HPDE6-E6E7 (cell line): ENCODE data around the gene DNAJC12.
"Not testable (repeated sequence)": the region's sequence is repeated elsewhere in the genome, so short reads cannot be mapped to it uniquely, and the experiment has no call there.

Experiments
- DNase-seq: peaks from one replicate; pipeline ENCODE4 v3.0.0; 2011; ENCODE audit warnings: missing footprints; ENCODE audit errors: extremely low spot score

Gene DNAJC12

DNA sequence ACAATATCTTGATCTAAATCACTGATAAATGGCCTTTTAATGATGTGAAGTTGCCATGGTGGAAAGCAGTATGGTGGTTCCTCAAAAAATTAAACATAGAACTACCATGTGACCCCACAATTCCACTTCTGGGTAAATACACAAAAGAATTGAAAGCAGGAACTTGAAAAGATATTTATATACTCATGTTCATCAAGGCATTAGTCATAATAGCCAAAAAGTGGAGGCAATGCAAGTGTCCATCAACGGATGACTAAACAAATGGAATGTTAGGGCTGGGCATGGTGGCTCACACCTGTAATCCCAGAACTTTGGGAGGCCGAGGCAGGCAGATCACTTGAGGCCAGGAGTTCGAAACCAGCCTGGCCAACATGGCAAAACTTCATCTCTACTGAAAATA, 2.0 kb upstream of the DNAJC12 start:
- no peak for DNase-seq

- DNase-seq, result not testable (repeated sequence)
Observed at GRCh38 chr10:67839511-67839910, 1.5 kb upstream of the DNAJC12 start.

DNA sequence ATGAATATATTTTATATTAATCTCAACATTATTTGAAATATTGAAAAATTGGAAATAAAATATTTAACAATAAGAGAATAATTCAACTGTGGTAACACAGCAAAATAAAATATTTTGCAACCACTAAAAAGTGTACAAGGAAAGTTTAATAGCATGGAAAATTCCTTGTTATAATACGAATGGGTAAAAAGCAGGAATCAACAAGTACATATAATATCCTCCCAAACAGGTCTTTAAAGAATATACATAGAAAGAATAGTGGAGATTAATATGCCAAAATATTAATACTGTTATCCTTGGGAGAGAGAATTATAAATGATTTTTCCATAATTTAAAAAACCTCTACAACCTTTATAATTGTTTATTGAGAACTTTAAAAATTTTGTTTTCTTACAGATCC, 1.0 kb downstream of the DNAJC12 start:
- no peak for DNase-seq

GRCh38 chr10:67836488-67836887, 1.5 kb downstream of the DNAJC12 start:
- no peak for DNase-seq

DNA sequence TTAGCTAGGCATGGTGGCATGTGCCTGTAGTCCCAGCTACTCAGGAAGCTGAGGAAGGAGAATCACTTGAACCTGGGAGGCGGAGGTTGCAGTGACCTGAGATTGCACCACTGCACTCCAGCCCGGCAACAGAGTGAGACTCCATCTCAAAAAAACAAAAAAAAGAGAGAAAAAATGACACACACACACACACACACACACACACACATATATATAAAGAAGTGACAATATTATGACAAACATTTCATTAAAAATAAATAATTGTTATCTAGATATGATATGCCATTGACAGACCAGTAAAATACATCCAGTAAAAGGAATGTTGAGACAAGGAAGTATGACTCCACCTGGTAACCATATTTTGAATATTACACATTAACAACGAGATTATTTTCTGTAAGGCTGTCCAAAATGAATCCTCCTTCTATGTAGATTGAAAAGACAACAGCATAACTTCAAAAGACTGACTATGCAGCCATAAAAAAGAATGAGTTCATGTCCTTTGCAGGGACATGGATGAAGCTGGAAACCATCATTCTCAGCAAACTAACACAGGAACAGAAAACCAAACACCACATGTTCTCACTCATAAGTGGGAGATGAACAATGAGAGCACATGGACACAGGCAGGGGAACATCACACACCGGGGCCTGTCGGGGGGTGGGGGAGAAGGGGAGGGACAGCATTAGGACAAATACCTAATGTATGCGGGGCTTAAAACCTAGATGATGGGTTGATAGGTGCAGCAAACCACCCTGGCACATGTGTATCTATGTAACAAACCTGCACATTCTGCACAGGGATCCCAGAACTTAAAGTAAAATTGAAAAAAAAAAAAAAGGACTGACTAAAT, 2.2 kb downstream of the DNAJC12 start:
- DNase-seq, result not testable (repeated sequence)

DNA sequence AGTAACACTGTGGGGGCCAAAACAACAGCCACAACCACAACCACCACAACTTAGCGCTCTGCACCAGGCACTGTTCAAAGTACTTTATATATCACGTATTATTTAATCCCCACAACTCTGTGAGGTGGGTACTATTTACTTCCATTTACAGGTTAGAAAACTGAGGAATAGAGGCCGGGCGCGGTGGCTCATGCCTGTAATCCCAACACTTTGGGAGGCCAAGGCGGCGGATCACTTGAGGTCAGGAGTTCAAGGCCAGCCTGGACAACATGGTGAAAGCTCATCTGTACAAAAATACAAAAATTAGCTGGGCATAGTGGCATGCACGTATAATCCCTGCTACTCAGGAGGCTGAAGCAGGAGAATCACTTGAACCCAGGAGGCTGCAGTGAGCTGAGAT, 3.6 kb downstream of the DNAJC12 start:
- DNase-seq, result no peak

GRCh38 chr10:67827811-67828210, 10.2 kb downstream of the DNAJC12 start:
- DNase-seq, result no peak

DNA sequence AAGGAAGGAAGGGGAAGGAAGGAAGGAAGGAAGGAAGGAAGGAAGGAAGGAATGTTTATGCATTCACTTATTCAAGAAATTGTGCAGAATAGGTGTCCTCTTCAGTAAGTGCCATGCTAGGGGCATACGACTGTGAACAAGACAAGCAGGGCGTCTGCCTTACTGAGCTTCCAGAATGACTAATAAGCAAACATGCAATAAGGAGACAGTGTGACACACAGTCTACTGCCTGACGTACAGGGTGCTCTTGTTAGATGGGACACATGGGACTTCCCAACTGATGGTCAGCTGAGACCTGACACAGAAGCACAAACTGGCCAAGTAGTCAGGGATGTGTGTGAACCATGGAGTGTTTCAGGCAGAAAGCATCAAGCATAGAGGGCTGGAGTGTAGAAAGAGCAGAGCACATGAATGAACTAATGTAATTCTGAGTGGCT, 18.2 kb downstream of the DNAJC12 start:
- DNase-seq, result peak; percentile 31

DNA sequence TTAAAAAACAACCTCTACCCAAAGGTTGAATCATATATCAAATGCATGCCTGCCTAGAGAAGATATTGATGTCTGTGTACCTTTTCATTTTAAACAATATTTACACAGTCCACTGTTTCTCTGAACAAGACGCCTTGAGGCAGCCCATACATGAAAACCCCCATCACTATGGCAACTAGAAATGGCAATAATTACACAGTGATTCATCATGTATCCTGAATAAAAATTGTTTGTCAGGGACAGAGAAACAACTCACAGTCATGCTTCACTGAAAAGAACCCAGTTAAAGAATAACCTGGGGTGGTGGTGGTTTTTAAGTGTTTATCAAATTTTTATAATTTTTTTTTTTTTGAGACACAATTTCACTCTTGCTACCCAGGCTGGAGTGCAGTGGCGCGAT, 19.7 kb downstream of the DNAJC12 start:
- peak; percentile 62 for DNase-seq

GRCh38 chr10:67816719-67817118, 21.3 kb downstream of the DNAJC12 start:
- no peak for DNase-seq

- DNase-seq, result no peak
Observed at GRCh38 chr10:67815571-67816059, 22.4 kb downstream of the DNAJC12 start.

GRCh38 chr10:67812007-67812406, 26.0 kb downstream of the DNAJC12 start:
- no peak for DNase-seq

- no peak for DNase-seq
Observed at GRCh38 chr10:67809107-67809506, 28.9 kb downstream of the DNAJC12 start.

GRCh38 chr10:67808704-67809103, 29.3 kb downstream of the DNAJC12 start:
- no peak for DNase-seq

GRCh38 chr10:67807855-67808456, 30.0 kb downstream of the DNAJC12 start:
- DNase-seq, result no peak

DNA sequence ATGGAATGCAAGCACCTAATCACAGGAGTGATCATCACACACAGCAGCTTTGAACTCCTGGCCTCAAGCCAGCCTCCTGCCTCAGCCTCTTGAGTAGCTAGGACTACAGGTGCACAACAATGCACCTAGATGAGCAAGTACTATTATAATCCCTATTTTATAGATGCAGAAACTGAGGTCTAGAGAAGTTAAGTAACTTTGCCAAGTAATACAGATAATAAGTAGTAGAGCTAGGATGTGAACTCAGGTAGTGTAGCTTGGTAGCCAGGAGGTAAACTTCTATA, 33.7 kb downstream of the DNAJC12 start:
- no peak for DNase-seq

DNA sequence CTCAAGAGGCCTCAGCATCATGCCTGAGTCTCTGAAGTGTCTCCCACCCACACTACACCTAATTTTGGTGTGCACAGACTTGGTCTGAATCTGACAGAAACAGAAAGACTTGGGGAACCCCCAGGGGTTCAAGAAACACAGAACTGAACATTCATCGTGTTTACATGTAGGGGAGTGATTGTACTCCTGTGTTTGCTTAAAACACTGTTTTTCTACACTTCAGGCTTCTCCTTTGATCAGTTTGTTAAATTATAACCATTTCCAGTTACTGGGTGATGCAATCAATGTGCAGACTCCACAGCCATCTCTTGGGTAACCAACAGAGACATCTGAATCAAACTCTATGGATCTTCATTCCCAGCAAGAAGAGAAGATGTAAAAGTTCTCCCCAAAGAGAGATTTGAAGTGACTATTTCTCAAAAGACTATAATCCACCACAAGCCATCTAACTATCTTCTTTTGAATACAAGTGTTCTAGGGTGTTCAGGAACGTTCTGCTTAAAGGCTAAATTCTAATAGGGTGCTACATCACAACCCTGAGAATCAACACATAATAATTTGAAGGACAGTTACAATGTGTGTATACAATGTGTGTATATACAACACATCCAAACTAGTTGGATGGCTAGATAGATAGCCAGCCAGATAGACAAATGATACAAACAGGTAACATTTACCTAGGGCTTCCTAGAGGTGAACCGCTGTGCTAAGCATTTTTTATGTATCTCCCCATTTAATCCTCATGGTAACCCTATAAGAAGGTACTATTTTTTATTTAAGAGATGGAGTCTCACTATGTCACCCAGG, 34.2 kb downstream of the DNAJC12 start:
- DNase-seq, result no peak

DNA sequence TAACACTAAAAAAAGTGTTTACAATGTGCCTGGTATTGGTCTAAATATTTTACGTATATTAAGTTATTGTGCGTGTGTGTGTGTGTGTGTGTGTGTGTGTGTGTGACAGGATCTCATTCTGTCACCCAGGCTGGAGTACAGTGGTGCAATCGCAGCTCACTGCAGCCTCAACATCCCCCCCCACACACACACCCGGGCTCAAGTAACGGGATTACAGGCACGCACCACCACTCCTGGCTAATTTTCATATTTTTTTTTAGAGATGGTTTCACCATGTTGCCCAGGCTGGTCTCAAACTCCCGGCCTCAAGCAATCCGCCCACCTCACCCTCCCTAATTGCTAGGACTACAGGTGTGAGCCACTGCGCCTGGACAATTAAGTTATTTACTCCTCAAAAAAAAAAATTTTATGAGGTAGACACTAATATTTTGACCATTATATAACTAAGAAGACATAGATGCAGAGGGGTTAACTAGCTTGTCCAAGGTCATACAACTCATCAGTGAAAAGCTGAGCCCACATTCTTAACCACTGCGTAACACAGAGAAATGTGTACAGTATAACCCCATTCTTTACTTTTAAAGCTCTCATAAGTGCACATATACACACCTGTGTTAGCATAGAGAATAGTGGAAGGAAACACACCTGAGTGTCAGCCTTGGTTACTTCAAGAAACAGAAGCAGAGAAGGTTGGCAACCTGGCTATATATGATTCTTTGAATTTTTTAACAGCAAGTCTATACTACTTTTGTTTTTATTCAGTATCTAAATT, 35.0 kb downstream of the DNAJC12 start:
- no peak for DNase-seq

DNA sequence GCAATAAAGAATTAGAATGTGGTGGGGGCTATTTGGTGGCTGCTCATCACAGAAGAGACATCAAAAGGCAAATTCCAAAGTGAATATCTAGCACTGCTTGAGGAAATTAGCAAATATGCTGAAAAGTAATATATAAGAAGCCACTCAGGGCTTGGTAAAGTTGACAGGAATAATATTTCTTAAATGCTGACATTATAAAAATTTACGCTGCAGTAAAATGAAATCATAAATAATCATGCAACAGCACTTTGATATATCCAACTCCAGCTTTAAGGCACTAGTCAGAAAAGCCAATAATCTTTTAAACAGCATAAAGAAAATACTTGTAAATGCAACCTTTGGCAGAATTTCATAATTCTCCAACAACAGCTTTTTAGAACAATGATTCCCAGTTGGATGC, 36.9 kb downstream of the DNAJC12 start:
- no peak for DNase-seq

- DNase-seq, result no peak
Observed at GRCh38 chr10:67794909-67795460, 43.0 kb downstream of the DNAJC12 start.

DNA sequence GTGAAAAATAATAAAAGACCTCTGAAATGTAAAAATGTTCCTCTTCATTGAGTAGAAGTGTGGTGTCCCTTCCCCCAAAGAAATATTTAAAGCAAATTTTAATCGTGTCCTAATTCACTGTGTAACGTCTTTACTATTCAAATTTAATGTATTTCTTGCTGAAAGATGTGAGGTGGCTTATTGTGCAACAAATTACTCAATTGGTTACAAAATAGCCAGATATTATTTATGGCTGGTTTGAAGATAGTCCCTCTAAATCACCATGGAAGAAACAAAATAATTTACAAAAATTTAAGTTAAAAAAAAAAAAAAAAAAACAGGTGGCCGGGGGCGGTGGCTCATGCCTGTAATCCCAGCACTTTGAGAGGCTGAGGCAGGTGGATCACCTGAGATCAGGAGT, 43.7 kb downstream of the DNAJC12 start:
- DNase-seq, result no peak
